ENCODE measurements around the gene AOPEP. TPM values are rescaled to one million over a fixed set of nuclear protein-coding genes. Genes with fewer than 3 reads are reported as not detected.

AOPEP gene
- polyA plus RNA-seq, 1 donor from 2014 or later, result 10.0 TPM

- no peak overlapping the region for H3K4me3 ChIP-seq (ENCODE audit: low read length)
- H3K36me3 ChIP-seq (ENCODE audit: insufficient read depth, low read length), result no peaks in the 10 kb centered on the region
- no peaks in the 10 kb centered on the region for H3K27me3 ChIP-seq (ENCODE audit: insufficient read depth, low read depth, low read length)
- H3K9me2 ChIP-seq (ENCODE audit: insufficient read depth, low read length), result no peaks in the 10 kb centered on the region
- H4K20me1 ChIP-seq (ENCODE audit: insufficient read depth), result no peaks in the 10 kb centered on the region
- H3K9me3 ChIP-seq (ENCODE audit: low read length), result no peaks in the 10 kb centered on the region
- no peak overlapping the region for H3K4me2 ChIP-seq (ENCODE audit: low read length)
- H3K27ac ChIP-seq (ENCODE audit: low read length), result no peak overlapping the region
- no peak overlapping the region for H2AFZ ChIP-seq (ENCODE audit: low read depth, low read length)
- H3K9ac ChIP-seq (ENCODE audit: low read length), result no peak overlapping the region
- H3K79me2 ChIP-seq (replicated peaks; ENCODE audit: insufficient read depth, low read length), result no peaks in the 10 kb centered on the region
- TF ChIP-seq EP300 (conservative IDR thresholded peaks at IDR 0.05; ENCODE audit: poor library complexity, severe bottlenecking) (no peak), CTCF (IDR thresholded peaks at IDR 0.05; ENCODE audit: poor library complexity, severe bottlenecking) (no peak), RAD21 (conservative IDR thresholded peaks at IDR 0.05) (no peak), TAF1 (IDR thresholded peaks at IDR 0.05; ENCODE audit: low read depth) (no peak), MXI1 (conservative IDR thresholded peaks at IDR 0.05; ENCODE audit: poor library complexity, severe bottlenecking) (no peak), EZH2 (IDR thresholded peaks at IDR 0.05; ENCODE audit: borderline replicate concordance, insufficient read depth, low read length, poor library complexity, severe bottlenecking) (no peak), POLR2AphosphoS5 (IDR thresholded peaks at IDR 0.05) (no peak), SMC3 (conservative IDR thresholded peaks at IDR 0.05; ENCODE audit: poor library complexity) (no peak), REST (IDR thresholded peaks at IDR 0.05; ENCODE audit: borderline replicate concordance) (no peak)
- H3F3A ChIP-seq (ENCODE audit: insufficient read depth, low read length, poor library complexity, severe bottlenecking), result no peaks in the 10 kb centered on the region
Observed at GRCh38 chr9:94894094-94894699, 167.7 kb downstream of the AOPEP start.

DNA sequence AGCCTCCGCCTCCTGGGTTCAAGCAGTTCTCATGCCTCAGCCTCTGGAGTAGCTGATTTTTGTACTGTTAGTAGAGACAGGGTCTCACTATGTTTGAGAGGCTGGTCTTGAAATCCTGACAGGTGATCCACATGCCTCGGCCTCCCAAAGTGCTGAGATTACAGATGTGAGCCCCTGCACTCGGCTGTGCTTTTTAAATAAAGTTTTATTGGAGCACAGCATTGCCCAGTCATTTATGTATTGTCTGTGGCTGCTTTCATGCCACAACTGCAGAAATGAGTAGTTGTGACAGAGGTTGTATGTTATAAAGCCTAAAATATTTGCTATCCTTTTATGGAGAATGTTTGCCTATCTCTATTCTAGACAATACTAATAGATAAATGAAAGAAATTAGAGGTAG is 169.2 kb downstream of the AOPEP start:
- Histone ChIP-seq H3K36me3 (ENCODE audit: insufficient read depth, low read length) (no peaks in the 10 kb centered on the region), H4K20me1 (ENCODE audit: insufficient read depth) (no peaks in the 10 kb centered on the region), H3K79me2 (replicated peaks; ENCODE audit: insufficient read depth, low read length) (no peaks in the 10 kb centered on the region), H3K27me3 (ENCODE audit: insufficient read depth, low read depth, low read length) (no peaks in the 10 kb centered on the region), H3K9ac (ENCODE audit: low read length) (no peak overlapping the region), H3F3A (ENCODE audit: insufficient read depth, low read length, poor library complexity, severe bottlenecking) (no peaks in the 10 kb centered on the region), H3K4me2 (ENCODE audit: low read length) (no peak overlapping the region), H2AFZ (ENCODE audit: low read depth, low read length) (no peak overlapping the region), H3K4me3 (ENCODE audit: low read length) (no peak overlapping the region), H3K9me3 (ENCODE audit: low read length) (no peaks in the 10 kb centered on the region), H3K9me2 (ENCODE audit: insufficient read depth, low read length) (no peaks in the 10 kb centered on the region), H3K27ac (ENCODE audit: low read length) (no peak overlapping the region)
- TF ChIP-seq RAD21 (conservative IDR thresholded peaks at IDR 0.05), result no peak
- no peak for TF ChIP-seq CTCF (IDR thresholded peaks at IDR 0.05; ENCODE audit: poor library complexity, severe bottlenecking)
- TF ChIP-seq EZH2 (IDR thresholded peaks at IDR 0.05; ENCODE audit: borderline replicate concordance, insufficient read depth, low read length, poor library complexity, severe bottlenecking), result no peak
